ENCODE results near the gene TOR1AIP2. TPM values are rescaled to one million over a fixed set of nuclear protein-coding genes. Genes with fewer than 3 reads are reported as not detected.

Gene TOR1AIP2
- total and polyA plus RNA-seq, 10 of the 15 experiments (the other 5 are each of a cell fraction or from before 2014, with no cell fraction given): 5.3 to 38.9 (median 15.4) TPM

- Histone ChIP-seq H3K4me1 (ENCODE audit: control insufficient read depth, insufficient read depth, low read length) (no peaks in the 10 kb centered on the region), H2AFZ (ENCODE audit: control insufficient read depth, low read depth, low read length) (no peak overlapping the region), H3K4me2 (ENCODE audit: control insufficient read depth, insufficient read depth) (no peak overlapping the region), H3K36me3 (ENCODE audit: control insufficient read depth in 2 of 2, insufficient read depth in 2 of 2, low read length in 1 of 2) (no peaks in the 10 kb centered on the region), H3K4me3 (no peak overlapping the region), H3K79me2 (ENCODE audit: control insufficient read depth, insufficient read depth, low read length) (no peaks in the 10 kb centered on the region), H3K9ac (ENCODE audit: control insufficient read depth, insufficient read depth, low read length) (no peak overlapping the region), H3K9me3 (replicated peaks; ENCODE audit: control insufficient read depth, insufficient read depth, low read length) (no peaks in the 10 kb centered on the region), H3K27ac (ENCODE audit: control insufficient read depth, insufficient read depth) (no peak overlapping the region), H3K27me3 (replicated peaks in 1 of 2; ENCODE audit: control insufficient read depth in 2 of 2, insufficient read depth in 2 of 2, low read length in 1 of 2) (no peaks in the 10 kb centered on the region; a peak in 1 of 4 replicates), H4K20me1 (ENCODE audit: control insufficient read depth, insufficient read depth) (no peaks in the 10 kb centered on the region)
- FAIRE-seq (no peak), ATAC-seq (no peak), DNase-seq (ENCODE audit: low read depth, low spot score) (no peak)
- CTCF ChIA-PET: interaction anchor here (2.9 to 8.1 kb wide), 2 partner anchors 10 to 15 kb away, joined by 22 to 84 read pairs; no protein-coding TSS in a partner anchor
- SMC1A ChIA-PET (ENCODE audit: uncharacterized antibody, unreplicated experiment): interaction anchor here (0.6 kb wide), 1 partner anchor 332 kb away, joined by 3 read pairs; no protein-coding TSS in a partner anchor
- TF ChIP-seq MYB (IDR thresholded peaks at IDR 0.05; ENCODE audit: borderline replicate concordance, low read depth, low read length): no peak
- 0 out of 2 replicates have a peak, but pooled peaks have one; percentile 6 for TF ChIP-seq SPI1 (IDR thresholded peaks at IDR 0.05; ENCODE audit: borderline replicate concordance, insufficient read depth, low read depth, low read length)
- RAD21 ChIA-PET (ENCODE audit: unreplicated experiment): interaction anchor here (0.6 to 2.0 kb wide), 3 partner anchors 9 to 118 kb away, joined by 3 to 5 read pairs (median 4); no protein-coding TSS in a partner anchor
- in situ Hi-C loops (cut with MboI): loop anchor here (25.0 kb wide), 1 partner anchor 737 kb away; the partner anchor contains the start of gene TOR3A
- POLR2A ChIA-PET: no interaction called here
- intact Hi-C loops (cut with micrococcal nuclease; ENCODE audit: unreplicated experiment): no loop called here
- 13% methylated on average over 6 of the region's 6 CpGs for WGBS (ENCODE audit: insufficient coverage, insufficient replicate concordance, low lambda C conversion rate, missing lambda C conversion rate)
- no TSS peak for BruUV-seq (replicated peaks)
Observed at GRCh38 chr1:179824265-179824664, 53.3 kb downstream of the TOR1AIP2 start.

- H3K27ac ChIP-seq (ENCODE audit: control insufficient read depth, insufficient read depth): no peak overlapping the region
- no peak overlapping the region for H3K4me2 ChIP-seq (ENCODE audit: control insufficient read depth, insufficient read depth)
- no peaks in the 10 kb centered on the region for H3K4me1 ChIP-seq (ENCODE audit: control insufficient read depth, insufficient read depth, low read length)
- no peaks in the 10 kb centered on the region; a peak in 1 of 4 replicates for H3K27me3 ChIP-seq (replicated peaks in 1 of 2; ENCODE audit: control insufficient read depth in 2 of 2, insufficient read depth in 2 of 2, low read length in 1 of 2)
- no peak overlapping the region for H3K9ac ChIP-seq (ENCODE audit: control insufficient read depth, insufficient read depth, low read length)
- FAIRE-seq: no peak
- 24% methylated on average over 4 of the region's 4 CpGs for WGBS (ENCODE audit: insufficient coverage, insufficient replicate concordance, low lambda C conversion rate, missing lambda C conversion rate)
- ATAC-seq: no peak
- no peak for DNase-seq (ENCODE audit: low read depth, low spot score)
- BruUV-seq (replicated peaks): no TSS peak
- H2AFZ ChIP-seq (ENCODE audit: control insufficient read depth, low read depth, low read length): no peak overlapping the region
- H4K20me1 ChIP-seq (ENCODE audit: control insufficient read depth, insufficient read depth): no peaks in the 10 kb centered on the region
- CTCF ChIA-PET: interaction anchor here (2.9 to 8.1 kb wide), 2 partner anchors 9 to 14 kb away, joined by 22 to 84 read pairs; no protein-coding TSS in a partner anchor
- H3K36me3 ChIP-seq (ENCODE audit: control insufficient read depth in 2 of 2, insufficient read depth in 2 of 2, low read length in 1 of 2): no peaks in the 10 kb centered on the region
- H3K79me2 ChIP-seq (ENCODE audit: control insufficient read depth, insufficient read depth, low read length): no peaks in the 10 kb centered on the region
- in situ Hi-C loops (cut with MboI) (loop anchor here (25.0 kb wide), 1 partner anchor 736 kb away; the partner anchor contains the start of gene TOR3A), intact Hi-C loops (cut with micrococcal nuclease; ENCODE audit: unreplicated experiment) (no loop called here)
- no peaks in the 10 kb centered on the region for H3K9me3 ChIP-seq (replicated peaks; ENCODE audit: control insufficient read depth, insufficient read depth, low read length)
- RAD21 ChIA-PET (ENCODE audit: unreplicated experiment): interaction anchor here (0.6 to 2.0 kb wide), 3 partner anchors 9 to 117 kb away, joined by 3 to 5 read pairs (median 4); no protein-coding TSS in a partner anchor
- POLR2A ChIA-PET: interaction anchor here (1.0 kb wide), 1 partner anchor 9 kb away, joined by 3 read pairs; no protein-coding TSS in a partner anchor
- H3K4me3 ChIP-seq: no peak overlapping the region
- SMC1A ChIA-PET (ENCODE audit: uncharacterized antibody, unreplicated experiment): no interaction called here
- no peak for TF ChIP-seq E2F8 (IDR thresholded peaks at IDR 0.05; ENCODE audit: low read depth, partially characterized antibody)
- TF ChIP-seq GATAD2B (conservative IDR thresholded peaks at IDR 0.05; ENCODE audit: low read depth): no peak
- TF ChIP-seq ELK1 (IDR thresholded peaks at IDR 0.05; ENCODE audit: low read depth, low read length): no peak
- TF ChIP-seq NFIC (IDR thresholded peaks at IDR 0.05; ENCODE audit: low read depth, low read length): no peak
- TF ChIP-seq EP300 (IDR thresholded peaks at IDR 0.05; ENCODE audit: borderline replicate concordance in 1 of 2, control insufficient read depth in 1 of 2, low read depth in 2 of 2, low read length in 2 of 2): no peak
Observed at GRCh38 chr1:179823693-179824092, 53.9 kb downstream of the TOR1AIP2 start.
